Aortic smooth muscle cell (primary cell): ENCODE results near the gene TAF10. TPM values are rescaled to one million over a fixed set of nuclear protein-coding genes. Genes with fewer than 3 reads are reported as not detected.

Experiments used
- total RNA-seq: library from RNA; depleted of rRNA; stranded (reverse); fragments of >200 nt; gene quantifications from 2 replicates; pipeline ENCODE4 v1.2.3, GENCODE V29; 2014

Gene TAF10
- total RNA-seq = 82.8 and 93.4 TPM in 2 replicates

GRCh38 chr11:6612213-6613041, at the start of gene TAF10:
Gene TAF10, minus strand, starts transcription at chr11:6612216. Its CDS starts 27 bp downstream, at chr11:6612189.

DNA sequence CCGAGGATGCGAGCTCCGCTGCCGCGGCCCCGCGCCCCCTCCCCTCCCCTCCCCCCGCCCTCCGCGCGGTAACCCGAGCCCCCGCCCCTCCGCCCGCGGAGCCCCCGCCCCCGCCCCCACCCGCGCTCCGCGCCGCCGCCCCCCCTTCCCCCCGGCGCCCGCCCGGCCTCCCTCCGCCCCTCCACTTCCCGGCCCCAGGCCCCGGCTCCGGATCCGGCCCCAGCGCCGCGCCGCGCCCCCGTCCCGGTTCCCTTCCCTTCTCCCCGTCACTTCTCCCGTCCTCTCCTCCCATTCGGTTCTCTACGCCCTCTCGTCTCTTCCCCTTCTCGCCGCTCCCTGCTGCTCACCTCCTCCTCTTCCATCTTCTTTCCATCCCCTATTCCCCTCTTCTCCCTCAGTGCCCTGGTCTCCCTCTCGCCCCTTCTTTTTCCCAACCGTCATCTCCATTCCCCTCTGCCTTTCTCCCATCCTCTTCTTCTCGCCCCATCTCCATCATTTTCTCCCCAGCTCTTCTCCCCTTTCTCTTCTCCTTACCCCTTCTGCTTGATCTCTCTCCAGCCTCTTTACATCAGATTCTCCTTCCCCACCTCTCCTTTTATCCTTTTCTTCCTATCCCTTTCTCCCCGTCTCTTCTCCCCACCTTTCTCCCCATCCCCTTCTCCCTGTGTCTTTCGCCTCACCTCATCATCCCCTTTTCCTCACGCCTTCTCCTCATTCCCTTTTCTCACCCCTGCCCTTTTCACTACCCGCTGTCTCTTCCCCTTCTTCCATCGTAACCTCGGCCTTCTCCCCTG, 44.0 kb upstream of the TAF10 start, which contains the start of gene DCHS1:
Gene DCHS1, minus strand, starts transcription at position 20 of the 794 bp plus-strand sequence. CDS start 14,196 bp downstream, outside the sequence.

GRCh38 chr11:6619004-6619745, 7.2 kb upstream of the TAF10 start, which contains the start of gene TPP1:
Gene TPP1, minus strand, starts transcription at chr11:6619422. Its CDS starts 22 bp downstream, at chr11:6619400.

DNA sequence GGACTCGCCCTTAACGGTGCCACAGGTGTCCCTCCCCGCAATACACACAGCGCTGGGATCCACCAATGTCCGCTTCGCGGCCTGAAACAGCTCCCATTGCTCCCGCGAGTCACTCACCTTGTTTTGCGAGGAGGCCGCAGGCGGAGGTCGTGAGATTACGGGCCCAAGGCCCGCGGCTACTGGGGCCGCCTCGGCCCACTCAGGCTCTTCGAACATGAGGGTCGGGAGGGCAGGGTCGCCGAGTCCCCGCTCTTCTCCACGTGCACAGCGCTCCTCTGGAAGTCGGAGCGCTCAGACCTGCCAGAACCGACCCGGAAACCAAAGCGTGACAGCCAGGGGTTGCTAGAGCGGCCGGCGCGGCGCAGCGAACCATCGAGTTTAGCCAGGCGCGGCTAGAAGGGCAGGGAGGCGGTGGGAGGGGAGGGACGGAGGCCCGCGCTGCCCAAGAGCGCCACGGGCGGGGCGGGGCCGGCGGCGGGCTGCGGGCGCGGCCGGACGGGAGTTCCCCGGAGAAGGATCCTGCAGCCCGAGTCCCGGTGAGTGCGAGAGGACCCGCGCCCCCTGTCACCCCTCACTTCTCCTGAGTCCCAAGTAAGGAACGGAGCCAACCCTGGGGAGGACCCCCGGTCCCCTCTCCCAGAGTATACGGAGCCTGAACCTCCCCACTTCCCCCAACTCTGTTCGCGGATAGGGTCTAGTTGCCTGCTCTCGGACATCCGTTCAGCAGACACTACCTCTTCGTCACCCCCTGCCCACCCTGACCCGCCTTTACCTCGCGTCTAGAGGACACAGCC, 8.5 kb downstream of the TAF10 start, which contains the start of the genes ILK and RRP8:
Gene ILK, plus strand, starts transcription at position 488 of the 794 bp plus-strand sequence. CDS start 498 bp downstream, outside the sequence.
Gene RRP8, minus strand, starts transcription at position 330 of the 794 bp plus-strand sequence. Its CDS starts 114 bp downstream, at position 216.

Other genes with a start within 250 kb of the TAF10 start
- gene SMPD1, start 221.7 kb downstream of the TAF10 start, total RNA-seq = 54.4 and 71.0 TPM in 2 replicates
- gene APBB1, start 193.1 kb downstream of the TAF10 start, total RNA-seq = 50.2 and 51.7 TPM in 2 replicates
- 0.79 and 1.4 TPM in 2 replicates for gene HPX, start 171.2 kb downstream of the TAF10 start, total RNA-seq
- 23.4 and 30.3 TPM in 2 replicates for gene TRIM3, start 138.3 kb downstream of the TAF10 start, total RNA-seq
- gene ARFIP2, start 130.9 kb downstream of the TAF10 start, total RNA-seq = 44.8 and 46.5 TPM in 2 replicates
- gene TIMM10B, start 130.7 kb downstream of the TAF10 start, total RNA-seq = 30.5 and 34.5 TPM in 2 replicates
- gene DNHD1, start 114.9 kb downstream of the TAF10 start, total RNA-seq = 5.3 and 7.2 TPM in 2 replicates
- 9.8 and 10.4 TPM in 2 replicates for gene RRP8, start 8.6 kb downstream of the TAF10 start, total RNA-seq
- 271 and 344 TPM in 2 replicates for gene ILK, start 8.4 kb downstream of the TAF10 start, total RNA-seq
- 65.3 and 150 TPM in 2 replicates for gene TPP1, start 7.2 kb upstream of the TAF10 start, total RNA-seq
- 5.4 and 22.3 TPM in 2 replicates for gene DCHS1, start 43.6 kb upstream of the TAF10 start, total RNA-seq
- gene MRPL17, start 71.1 kb upstream of the TAF10 start, total RNA-seq = 85.9 and 111 TPM in 2 replicates
- 0.13 and 0.19 TPM in 2 replicates for gene OR2AG2, start 159.8 kb upstream of the TAF10 start, total RNA-seq
- gene OR2AG1, start 170.8 kb upstream of the TAF10 start, total RNA-seq = not detected in 2 replicates
- 0.13 and 0.19 TPM in 2 replicates for gene OR6A2, start 187.5 kb upstream of the TAF10 start, total RNA-seq
- gene OR10A5, start 233.5 kb upstream of the TAF10 start, total RNA-seq = not detected in 2 replicates